Transverse colon (tissue), 4 donors: ENCODE measurements around the gene ALK. TPM values are rescaled to one million over a fixed set of nuclear protein-coding genes. Genes with fewer than 3 reads are reported as not detected.

Experiments used
- DNase-seq: peaks from one replicate; pipeline ENCODE4 v3.0.0-alpha.2; 2019
- H3K27ac ChIP-seq, 4 donors: fragments of 200-600 bp; sonication (generic); 2 replicates each; pipeline ENCODE4 v1.5.1; 2016 to 2018; ENCODE audit warnings: inconsistent platforms in 4 of 4
- H3K27me3 ChIP-seq: fragments of 200-600 bp; sonication (generic); 2 replicates; pipeline ENCODE4 v1.5.1; 2017; ENCODE audit warnings: inconsistent platforms
- H3K36me3 ChIP-seq, 4 donors: fragments of 200-600 bp; sonication (generic); 2 replicates each; pipeline ENCODE4 v1.5.1; 2017 to 2019; ENCODE audit warnings: inconsistent platforms in 4 of 4
- H3K4me1 ChIP-seq, 4 donors: fragments of 200-600 bp; sonication (generic); 2 replicates each; pipeline ENCODE4 v1.5.1; 2017 to 2020; ENCODE audit warnings: inconsistent platforms in 4 of 4
- H3K4me3 ChIP-seq, 4 donors: fragments of 200-600 bp; sonication (generic); 1 replicate in 1 of 4; 2 replicates in 3 of 4; pipeline versions ENCODE4 v1.5.1 to v1.6.1; 2017 to 2019; ENCODE audit warnings: inconsistent platforms in 4 of 4
- H3K9me3 ChIP-seq, 2 donors: fragments of 200-600 bp; sonication (generic); 2 replicates each; pipeline ENCODE4 v1.5.1; 2017 to 2019; ENCODE audit warnings: inconsistent platforms in 2 of 2
- CTCF ChIP-seq, 5 experiments: fragments of 200-600 bp in 3 of 5; fragments of 450-650 bp in 2 of 5; sonication (generic) in 3 of 5; IDR thresholded peaks; 1 replicate in 2 of 5; 2 replicates in 3 of 5; pipeline ENCODE4 v1.5.1; 2016 to 2017; ENCODE audit warnings: antibody characterized with exemption in 5 of 5, inconsistent platforms in 3 of 5, mild to moderate bottlenecking in 2 of 5, moderate library complexity in 1 of 5
- EP300 ChIP-seq: sonication (generic); formaldehyde crosslinking; IDR thresholded peaks from one replicate; pipeline ENCODE4 v1.6.1; 2017; ENCODE audit warnings: antibody characterized with exemption, low read depth
- POLR2A ChIP-seq: fragments of 450-650 bp; IDR thresholded peaks from one replicate; pipeline ENCODE4 v1.6.1; 2016; ENCODE audit warnings: antibody characterized with exemption, mild to moderate bottlenecking, moderate library complexity
- POLR2AphosphoS5 ChIP-seq, 3 donors: sonication (generic); formaldehyde crosslinking; IDR thresholded peaks; one replicate each; pipeline ENCODE4 v1.6.1; 2016; ENCODE audit warnings: antibody characterized with exemption in 3 of 3
- WGBS, 2 donors: methylation state at CpG; one replicate each; pipeline ENCODE4 v1.1.5; 2018; ENCODE audit warnings: low coverage in 1 of 2; 5-methylcytosine and 5-hydroxymethylcytosine counted together
- in situ Hi-C, 4 donors: fragments of 200-750 bp; cut with MboI; loops; one replicate each; pipeline versions ENCODE4 v1.15.0 to v1.15.1; 2017; ENCODE audit warnings: low sequenced_read_pairs in 3 of 4, low pct_ligation_motif_present in 1 of 4, low pct_unique_long_range_greater_than_20kb in 1 of 4
- intact Hi-C: fragments of 100-400 bp; cut with DNase I; formaldehyde crosslinking; loops from one replicate; pipeline ENCODE4 v1.15.1; 2023; ENCODE audit warnings: low total_unique reads
- total RNA-seq, 4 donors: library from RNA; depleted of rRNA; stranded (reverse); fragments of >200 nt; gene quantifications; one replicate each; pipeline ENCODE4 v1.1.0, GENCODE V29; 2016

Gene ALK
- total RNA-seq, 4 donors from 2014 or later: 0.32 to 0.82 TPM; not detected in 2

GRCh38 chr2:29876374-29876773 is 45.0 kb downstream of the ALK start:
- Histone ChIP-seq H3K4me3 (no peak overlapping the region), H3K36me3 (no peaks in the 10 kb centered on the region), H3K9me3 (no peaks in the 10 kb centered on the region), H3K4me1 (no peaks in the 10 kb centered on the region), H3K27me3 (no peaks in the 10 kb centered on the region), H3K27ac (no peak overlapping the region)
- in situ Hi-C loops (no loop called here), intact Hi-C loops (no loop called here)
- DNase-seq: no peak
- 94 to 95% methylated on average over 4 of the region's 4 CpGs for WGBS, 2 donors
- TF ChIP-seq POLR2A (no peak), EP300 (no peak), CTCF (IDR thresholded peaks at IDR 0.05) (no peak), POLR2AphosphoS5 (IDR thresholded peaks at IDR 0.05) (no peak)

GRCh38 chr2:29874745-29875144 is 46.6 kb downstream of the ALK start:
- no peaks in the 10 kb centered on the region for H3K4me1 ChIP-seq
- no peak overlapping the region for H3K4me3 ChIP-seq
- no peaks in the 10 kb centered on the region for H3K27me3 ChIP-seq
- intact Hi-C loops (no loop called here), in situ Hi-C loops (no loop called here)
- H3K9me3 ChIP-seq: no peaks in the 10 kb centered on the region
- H3K36me3 ChIP-seq: no peaks in the 10 kb centered on the region
- H3K27ac ChIP-seq: no peak overlapping the region
- no peak for DNase-seq
- WGBS, 2 donors: 79 to 100% methylated on average over 2 of the region's 2 CpGs
- TF ChIP-seq POLR2A: no peak
- no peak for TF ChIP-seq CTCF (IDR thresholded peaks at IDR 0.05)
- no peak for TF ChIP-seq EP300
- TF ChIP-seq POLR2AphosphoS5 (IDR thresholded peaks at IDR 0.05): no peak

GRCh38 chr2:29872870-29873269 is 48.5 kb downstream of the ALK start:
- in situ Hi-C loops: no loop called here

GRCh38 chr2:29871541-29871940 is 49.8 kb downstream of the ALK start:
- H3K36me3 ChIP-seq: no peaks in the 10 kb centered on the region
- no peaks in the 10 kb centered on the region for H3K4me1 ChIP-seq
- 71 to 80% methylated on average over 2 of the region's 2 CpGs for WGBS, 2 donors
- no peaks in the 10 kb centered on the region for H3K9me3 ChIP-seq
- in situ Hi-C loops: no loop called here
- H3K4me3 ChIP-seq: no peak overlapping the region
- no peaks in the 10 kb centered on the region for H3K27me3 ChIP-seq
- no peak for TF ChIP-seq EP300
- DNase-seq: no peak
- intact Hi-C loops: no loop called here
- no peak overlapping the region for H3K27ac ChIP-seq

More at GRCh38 chr2:29872870-29873269, 48.5 kb downstream of the ALK start:
- intact Hi-C loops: no loop called here
- Histone ChIP-seq H3K27ac (no peak overlapping the region), H3K4me1 (no peaks in the 10 kb centered on the region), H3K4me3 (no peak overlapping the region), H3K36me3 (no peaks in the 10 kb centered on the region), H3K9me3 (no peaks in the 10 kb centered on the region), H3K27me3 (no peaks in the 10 kb centered on the region)
- 91% methylated on average over 1 of the region's 1 CpG; no CpG with 5 or more reads in 1 of the 2 donors for WGBS, 2 donors
- TF ChIP-seq POLR2AphosphoS5 (IDR thresholded peaks at IDR 0.05) (no peak), EP300 (no peak), POLR2A (no peak), CTCF (IDR thresholded peaks at IDR 0.05) (no peak)
- no peak for DNase-seq

- DNase-seq: no peak
- in situ Hi-C loops (no loop called here), intact Hi-C loops (no loop called here)
- TF ChIP-seq POLR2A: no peak
- TF ChIP-seq CTCF (IDR thresholded peaks at IDR 0.05): no peak
- no peak for TF ChIP-seq POLR2AphosphoS5 (IDR thresholded peaks at IDR 0.05)
- TF ChIP-seq EP300: no peak
- Histone ChIP-seq H3K4me3 (no peak overlapping the region), H3K27me3 (no peaks in the 10 kb centered on the region), H3K9me3 (no peaks in the 10 kb centered on the region), H3K27ac (no peak overlapping the region), H3K4me1 (no peaks in the 10 kb centered on the region), H3K36me3 (no peaks in the 10 kb centered on the region)
- WGBS, 2 donors: 67% methylated on average over 1 of the region's 1 CpG; no CpG with 5 or more reads in 1 of the 2 donors
Observed at GRCh38 chr2:29865512-29865911, 55.9 kb downstream of the ALK start.
